OCI-LY1 (cell line): ENCODE data around the gene PROC.

Source experiments
- EZH2 ChIP-seq: fragments of 200-600 bp; sonication (generic), shearing (Covaris generic); IDR thresholded peaks from 2 replicates; pipeline ENCODE4 v1.8.0; 2017; ENCODE audit warnings: borderline replicate concordance, mixed run types, mild to moderate bottlenecking, antibody characterized with exemption, low read length, moderate library complexity, mixed read lengths
- TF ChIP-seq, protein P1 (sequence below): fragments of 200-600 bp; sonication (generic), shearing (Covaris generic); IDR thresholded peaks from 2 replicates; pipeline ENCODE4 v1.5.1; 2017; ENCODE audit warnings: mild to moderate bottlenecking, antibody characterized with exemption, low read length, moderate library complexity, mixed read lengths

DNA sequence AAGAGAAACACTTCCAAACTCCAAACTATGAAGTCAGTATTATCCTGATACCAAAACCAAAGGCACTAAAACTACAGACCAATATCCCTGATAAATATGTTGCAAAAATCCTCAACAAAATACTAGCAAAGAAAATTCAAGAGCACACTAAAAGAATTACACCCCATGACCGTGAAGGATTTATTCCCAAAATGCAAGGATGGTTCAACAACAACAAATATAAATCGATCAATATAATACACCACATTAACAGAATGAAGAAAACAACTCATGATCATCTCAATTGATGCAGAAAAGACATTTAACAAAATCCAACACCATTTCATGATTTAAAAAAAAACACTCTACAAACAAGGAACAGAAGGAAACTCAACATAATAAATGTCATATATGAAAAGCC, 57.6 kb downstream of the PROC start:
- TF ChIP-seq, protein P1, sequence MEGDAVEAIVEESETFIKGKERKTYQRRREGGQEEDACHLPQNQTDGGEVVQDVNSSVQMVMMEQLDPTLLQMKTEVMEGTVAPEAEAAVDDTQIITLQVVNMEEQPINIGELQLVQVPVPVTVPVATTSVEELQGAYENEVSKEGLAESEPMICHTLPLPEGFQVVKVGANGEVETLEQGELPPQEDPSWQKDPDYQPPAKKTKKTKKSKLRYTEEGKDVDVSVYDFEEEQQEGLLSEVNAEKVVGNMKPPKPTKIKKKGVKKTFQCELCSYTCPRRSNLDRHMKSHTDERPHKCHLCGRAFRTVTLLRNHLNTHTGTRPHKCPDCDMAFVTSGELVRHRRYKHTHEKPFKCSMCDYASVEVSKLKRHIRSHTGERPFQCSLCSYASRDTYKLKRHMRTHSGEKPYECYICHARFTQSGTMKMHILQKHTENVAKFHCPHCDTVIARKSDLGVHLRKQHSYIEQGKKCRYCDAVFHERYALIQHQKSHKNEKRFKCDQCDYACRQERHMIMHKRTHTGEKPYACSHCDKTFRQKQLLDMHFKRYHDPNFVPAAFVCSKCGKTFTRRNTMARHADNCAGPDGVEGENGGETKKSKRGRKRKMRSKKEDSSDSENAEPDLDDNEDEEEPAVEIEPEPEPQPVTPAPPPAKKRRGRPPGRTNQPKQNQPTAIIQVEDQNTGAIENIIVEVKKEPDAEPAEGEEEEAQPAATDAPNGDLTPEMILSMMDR: no peak
- no peak for TF ChIP-seq EZH2
